ENCODE results near the gene PDXP. TPM values are rescaled to one million over a fixed set of nuclear protein-coding genes. Genes with fewer than 3 reads are reported as not detected.

PDXP gene
- total and polyA plus RNA-seq, 2 of the 13 experiments (the other 11 are each of a cell fraction or from before 2014, with no cell fraction given), result 58.2 to 70.6 TPM

DNA sequence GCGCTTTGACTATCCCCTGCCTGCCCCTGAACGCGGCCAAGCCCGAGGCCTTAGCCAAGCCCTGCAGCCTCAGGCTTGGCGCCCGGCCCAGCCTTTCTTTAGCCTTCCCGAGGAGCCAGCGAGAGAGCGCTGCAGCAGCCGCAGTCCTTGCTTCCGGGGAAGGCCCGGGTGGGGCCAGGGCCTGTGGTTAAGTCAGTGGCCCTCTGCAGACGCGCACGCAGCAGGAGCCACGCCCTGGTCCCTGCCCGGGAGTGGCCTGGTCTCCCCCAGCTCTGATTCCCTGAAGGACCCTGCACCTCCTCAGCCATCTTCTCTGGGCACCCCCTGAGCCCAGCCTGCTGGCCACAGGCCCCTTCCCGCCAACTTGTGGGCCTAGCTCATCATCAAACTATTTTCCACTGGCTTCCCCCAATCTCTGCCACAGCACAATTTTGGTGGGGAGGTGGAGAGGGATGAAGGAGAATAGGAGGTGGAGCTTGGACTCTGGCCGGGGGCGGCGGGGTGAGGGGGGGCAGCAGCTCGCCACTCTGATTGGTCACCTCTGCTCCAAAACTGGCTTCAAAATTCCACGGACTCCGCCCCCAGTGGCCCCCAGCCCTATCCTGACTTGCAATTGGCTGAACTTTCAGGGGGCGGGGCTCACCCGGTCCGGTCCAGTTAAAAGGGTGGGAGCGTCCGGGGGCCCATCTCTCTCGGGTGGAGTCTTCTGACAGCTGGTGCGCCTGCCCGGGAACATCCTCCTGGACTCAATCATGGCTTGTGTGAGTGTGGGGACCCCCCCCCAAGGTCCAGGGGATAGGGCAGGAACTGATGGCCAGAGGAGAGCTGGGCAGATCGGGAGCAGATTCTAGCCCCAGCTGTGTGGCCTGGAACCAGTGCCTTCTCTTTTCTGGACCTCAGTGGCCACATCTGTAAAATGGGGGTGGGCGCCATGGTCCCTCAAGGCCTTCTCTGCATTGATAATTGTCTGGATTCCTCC is 16.7 kb downstream of the PDXP start, which contains the start of gene LGALS1:
LGALS1 (plus strand) TSS at position 686 of the 979 bp plus-strand sequence; CDS start at position 753, 67 bp downstream.
- ATAC-seq, result peak; percentile 77
- Histone ChIP-seq H3K79me2 (ENCODE audit: insufficient read depth, low read length) (no peaks in the 10 kb centered on the region), H4K20me1 (ENCODE audit: insufficient read depth, low read length) (no peaks in the 10 kb centered on the region), H3K4me1 (ENCODE audit: insufficient read depth, low read length) (peaks cover 42% of the 10 kb centered on the region), H3K36me3 (replicated peaks in 1 of 2; ENCODE audit: control insufficient read depth in 1 of 2, insufficient read depth in 2 of 2, low read length in 2 of 2) (peaks cover 0 to 2% of the 10 kb centered on the region in 2 experiments; a peak in 1 of 5 replicates), H3K4me3 (replicated peaks in 1 of 3; ENCODE audit: insufficient read depth in 1 of 3, low read depth in 2 of 3, low read length in 3 of 3) (peak within 1 kb of the TSS; percentile 57 to 71 (median 59)), H3K27ac (ENCODE audit: extremely low read length, insufficient read depth, low read length) (peak within 1 kb of the TSS; percentile 33), H3K27me3 (ENCODE audit: control insufficient read depth in 1 of 2, insufficient read depth in 2 of 2, low read length in 2 of 2) (no peaks in the 10 kb centered on the region), H2AFZ (ENCODE audit: low read length) (no peak within 1 kb of the TSS), H3K9me3 (ENCODE audit: low read length) (no peaks in the 10 kb centered on the region), H3K4me2 (ENCODE audit: low read depth, low read length) (peak within 1 kb of the TSS; percentile 96), H3K9ac (ENCODE audit: insufficient read depth, low read depth, low read length) (peak within 1 kb of the TSS; percentile 71)
- WGBS (ENCODE audit: low lambda C conversion rate), result 0% methylated on average over 6 of the region's 34 CpGs
- no TSS peak for BruUV-seq (replicated peaks)
- intact Hi-C loops (cut with micrococcal nuclease; ENCODE audit: unreplicated experiment), result no loop called here
- peak; percentile 30 for FAIRE-seq
- ChIA-PET CTCF (ENCODE audit: low intra/inter-chr PET ratio, low total read pairs) (no interaction called here), POLR2A (interaction anchor here (1.0 to 6.0 kb wide), 5 partner anchors 8 to 130 kb away, joined by 3 to 120 read pairs (median 5); partner anchors contain the start of genes GGA1, NOL12 and PDXP)
- in situ Hi-C loops (cut with HindIII; ENCODE audit: extremely low pct_ligation_motif_present, low pct_unique_long_range_greater_than_20kb), result no loop called here
- peak; percentile 81 for DNase-seq (ENCODE audit: low spot score)
- TF ChIP-seq PAWR (CRISPR knock-in tag; IDR thresholded peaks at IDR 0.05; ENCODE audit: borderline replicate concordance) (no peak), SRSF9 (IDR thresholded peaks at IDR 0.05; ENCODE audit: borderline replicate concordance, insufficient read depth, low read depth, low read length, poor library complexity, severe bottlenecking) (no peak), ZNF256 (CRISPR knock-in tag; conservative IDR thresholded peaks at IDR 0.05) (no peak), NFE2L2 (IDR thresholded peaks at IDR 0.05; ENCODE audit: low read length) (no peak), BRD4 (CRISPR knock-in tag; IDR thresholded peaks at IDR 0.05) (no peak), HNF4G (IDR thresholded peaks at IDR 0.05; ENCODE audit: borderline replicate concordance, low read depth, low read length) (no peak; the same call in 1 of the 2 replicates), HNF4G (CRISPR knock-in tag; IDR thresholded peaks at IDR 0.05; ENCODE audit: borderline replicate concordance, low read depth) (no peak), ZNF672 (CRISPR knock-in tag; IDR thresholded peaks at IDR 0.05) (no peak), SCMH1 (CRISPR knock-in tag; IDR thresholded peaks at IDR 0.05; ENCODE audit: borderline replicate concordance) (no peak), ZNF460 (CRISPR knock-in tag; IDR thresholded peaks at IDR 0.05; ENCODE audit: borderline replicate concordance) (no peak), FOXC1 (CRISPR knock-in tag; IDR thresholded peaks at IDR 0.05; ENCODE audit: borderline replicate concordance) (no peak), ZFP36L2 (CRISPR knock-in tag; IDR thresholded peaks at IDR 0.05) (no peak), ZNF777 (CRISPR knock-in tag; IDR thresholded peaks at IDR 0.05) (no peak), ZNF644 (CRISPR knock-in tag; IDR thresholded peaks at IDR 0.05; ENCODE audit: low read depth) (no peak), THAP11 (CRISPR knock-in tag; IDR thresholded peaks at IDR 0.05) (peak; percentile 26; the same call in 1 of the 2 replicates), NR2F6 (IDR thresholded peaks at IDR 0.05) (no peak), NR2F6 (CRISPR knock-in tag; IDR thresholded peaks at IDR 0.05) (0 out of 2 replicates have a peak, but pooled peaks have one; percentile 22)
- TF ChIP-seq, protein P1, sequence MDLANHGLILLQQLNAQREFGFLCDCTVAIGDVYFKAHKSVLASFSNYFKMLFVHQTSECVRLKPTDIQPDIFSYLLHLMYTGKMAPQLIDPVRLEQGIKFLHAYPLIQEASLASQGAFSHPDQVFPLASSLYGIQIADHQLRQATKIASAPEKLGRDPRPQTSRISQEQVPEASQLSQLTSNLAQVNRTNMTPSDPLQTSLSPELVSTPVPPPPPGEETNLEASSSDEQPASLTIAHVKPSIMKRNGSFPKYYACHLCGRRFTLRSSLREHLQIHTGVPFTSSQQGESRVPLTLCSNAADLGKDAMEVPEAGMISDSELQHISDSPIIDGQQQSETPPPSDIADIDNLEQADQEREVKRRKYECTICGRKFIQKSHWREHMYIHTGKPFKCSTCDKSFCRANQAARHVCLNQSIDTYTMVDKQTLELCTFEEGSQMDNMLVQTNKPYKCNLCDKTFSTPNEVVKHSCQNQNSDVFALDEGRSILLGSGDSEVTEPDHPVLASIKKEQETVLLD (CRISPR knock-in tag; IDR thresholded peaks at IDR 0.05; ENCODE audit: low read depth), result no peak
- TF ChIP-seq, protein P2, sequence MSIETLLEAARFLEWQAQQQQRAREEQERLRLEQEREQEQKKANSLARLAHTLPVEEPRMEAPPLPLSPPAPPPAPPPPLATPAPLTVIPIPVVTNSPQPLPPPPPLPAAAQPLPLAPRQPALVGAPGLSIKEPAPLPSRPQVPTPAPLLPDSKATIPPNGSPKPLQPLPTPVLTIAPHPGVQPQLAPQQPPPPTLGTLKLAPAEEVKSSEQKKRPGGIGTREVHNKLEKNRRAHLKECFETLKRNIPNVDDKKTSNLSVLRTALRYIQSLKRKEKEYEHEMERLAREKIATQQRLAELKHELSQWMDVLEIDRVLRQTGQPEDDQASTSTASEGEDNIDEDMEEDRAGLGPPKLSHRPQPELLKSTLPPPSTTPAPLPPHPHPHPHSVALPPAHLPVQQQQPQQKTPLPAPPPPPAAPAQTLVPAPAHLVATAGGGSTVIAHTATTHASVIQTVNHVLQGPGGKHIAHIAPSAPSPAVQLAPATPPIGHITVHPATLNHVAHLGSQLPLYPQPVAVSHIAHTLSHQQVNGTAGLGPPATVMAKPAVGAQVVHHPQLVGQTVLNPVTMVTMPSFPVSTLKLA (IDR thresholded peaks at IDR 0.05), result no peak
- TF ChIP-seq, protein P3, sequence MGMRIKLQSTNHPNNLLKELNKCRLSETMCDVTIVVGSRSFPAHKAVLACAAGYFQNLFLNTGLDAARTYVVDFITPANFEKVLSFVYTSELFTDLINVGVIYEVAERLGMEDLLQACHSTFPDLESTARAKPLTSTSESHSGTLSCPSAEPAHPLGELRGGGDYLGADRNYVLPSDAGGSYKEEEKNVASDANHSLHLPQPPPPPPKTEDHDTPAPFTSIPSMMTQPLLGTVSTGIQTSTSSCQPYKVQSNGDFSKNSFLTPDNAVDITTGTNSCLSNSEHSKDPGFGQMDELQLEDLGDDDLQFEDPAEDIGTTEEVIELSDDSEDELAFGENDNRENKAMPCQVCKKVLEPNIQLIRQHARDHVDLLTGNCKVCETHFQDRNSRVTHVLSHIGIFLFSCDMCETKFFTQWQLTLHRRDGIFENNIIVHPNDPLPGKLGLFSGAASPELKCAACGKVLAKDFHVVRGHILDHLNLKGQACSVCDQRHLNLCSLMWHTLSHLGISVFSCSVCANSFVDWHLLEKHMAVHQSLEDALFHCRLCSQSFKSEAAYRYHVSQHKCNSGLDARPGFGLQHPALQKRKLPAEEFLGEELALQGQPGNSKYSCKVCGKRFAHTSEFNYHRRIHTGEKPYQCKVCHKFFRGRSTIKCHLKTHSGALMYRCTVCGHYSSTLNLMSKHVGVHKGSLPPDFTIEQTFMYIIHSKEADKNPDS (CRISPR knock-in tag; IDR thresholded peaks at IDR 0.05), result no peak

Measured in HepG2 (cell line).